Caco-2 (cell line): ENCODE measurements around the gene FOXP1. TPM values are rescaled to one million over a fixed set of nuclear protein-coding genes. Genes with fewer than 3 reads are reported as not detected.

Experiments used
- BruUV-seq: library from RNA; stranded (reverse); fragments of 400-500 nt; replicated peaks from 2 replicates; lab custom pipeline; 2021; lab: Mats Ljungman, UMichigan
- CTCF ChIA-PET: fragments of 300-600 bp; sonication (Branson Sonifier 250); formaldehyde crosslinking; loops from one replicate; lab custom pipeline; 2022; ENCODE audit warnings: antibody characterized with exemption; lab: Charles Lee
- POLR2A ChIA-PET: fragments of 300-600 bp; sonication (Branson Sonifier 250); formaldehyde crosslinking; loops from one replicate; lab custom pipeline; 2022; ENCODE audit warnings: antibody characterized with exemption; lab: Charles Lee
- DNase-seq, 2 experiments: peaks; one replicate each; pipeline versions ENCODE4 v3.0.0 to v3.0.0-alpha.2; 2020 to 2022
- H3K27me3 ChIP-seq: replicated peaks from 2 replicates; pipeline ENCODE4 v1.6.0; 2011; ENCODE audit warnings: low read length; ENCODE audit not compliant: control insufficient read depth, insufficient read depth
- H3K36me3 ChIP-seq: 2 replicates; pipeline ENCODE4 v1.5.1; 2011; ENCODE audit warnings: low read length; ENCODE audit not compliant: control insufficient read depth, insufficient read depth
- H3K4me1 ChIP-seq: fragments of 250-450 bp; sonication (Bioruptor Pico); 2 replicates; pipeline ENCODE4 v1.5.1; 2020; ENCODE audit warnings: mild to moderate bottlenecking
- H3K4me3 ChIP-seq: 2 replicates; pipeline ENCODE4 v1.5.1; 2011; ENCODE audit warnings: low read depth, mild to moderate bottlenecking, control low read depth, low read length
- H3K9me3 ChIP-seq: fragments of 250-450 bp; sonication (Bioruptor Pico); 2 replicates; pipeline ENCODE4 v1.5.1; 2020; ENCODE audit warnings: mild to moderate bottlenecking, moderate library complexity
- H3K27ac Mint-ChIP-seq: one replicate; pipeline ENCODE4 v1.8.0; 2022; ENCODE audit warnings: mixed read lengths; ENCODE audit not compliant: unreplicated experiment
- H3K27me3 Mint-ChIP-seq: one replicate; pipeline ENCODE4 v1.8.0; 2022; ENCODE audit warnings: mixed read lengths; ENCODE audit not compliant: insufficient read depth, unreplicated experiment
- H3K36me3 Mint-ChIP-seq: one replicate; pipeline ENCODE4 v1.8.0; 2022; ENCODE audit warnings: mild to moderate bottlenecking, mixed read lengths; ENCODE audit not compliant: insufficient read depth, unreplicated experiment
- H3K4me1 Mint-ChIP-seq: one replicate; pipeline ENCODE4 v1.8.0; 2022; ENCODE audit warnings: low read depth, mixed read lengths; ENCODE audit not compliant: unreplicated experiment
- H3K4me3 Mint-ChIP-seq: one replicate; pipeline ENCODE4 v1.8.0; 2022; ENCODE audit warnings: mild to moderate bottlenecking, moderate library complexity, mixed read lengths; ENCODE audit not compliant: unreplicated experiment
- H3K9me3 Mint-ChIP-seq: one replicate; pipeline ENCODE4 v1.8.0; 2022; ENCODE audit warnings: mixed read lengths; ENCODE audit not compliant: unreplicated experiment
- CTCF ChIP-seq, 2 experiments: fragments of 200-600 bp in 1 of 2; IDR thresholded peaks; 1 replicate in 1 of 2; 2 replicates in 1 of 2; pipeline versions ENCODE4 v1.5.1 to v1.8.0; 2011 to 2022; ENCODE audit warnings: antibody characterized with exemption in 1 of 2, control low read depth in 1 of 2, inconsistent platforms in 1 of 2, low read depth in 1 of 2, low read length in 1 of 2, mild to moderate bottlenecking in 1 of 2, moderate library complexity in 1 of 2; ENCODE audit not compliant: insufficient read depth in 1 of 2, severe bottlenecking in 1 of 2, unreplicated experiment in 1 of 2
- intact Hi-C: fragments of 100-400 bp; cut with micrococcal nuclease; formaldehyde crosslinking; loops from one replicate; pipeline ENCODE4 v1.10.0; 2022; ENCODE audit not compliant: unreplicated experiment
- total RNA-seq: library from RNA; stranded (reverse); gene quantifications from 2 replicates; pipeline ENCODE4 v1.2.3, GENCODE V29; 2022

The FOXP1 gene
- total RNA-seq, 1 experiment from 2014 or later, result 131 TPM

GRCh38 chr3:71045212-71045916, 538.2 kb downstream of the FOXP1 start:
- POLR2A ChIA-PET, result no interaction called here
- Mint-ChIP-seq H3K4me3 (no peak overlapping the region), H3K36me3 (peaks cover 95% of the 10 kb centered on the region), H3K9me3 (no peaks in the 10 kb centered on the region), H3K4me1 (peaks cover 16% of the 10 kb centered on the region), H3K27ac (no peak overlapping the region), H3K27me3 (no peaks in the 10 kb centered on the region)
- H3K36me3 ChIP-seq, result peaks cover 11% of the 10 kb centered on the region
- no peak for TF ChIP-seq CTCF (IDR thresholded peaks at IDR 0.05; ENCODE audit: insufficient read depth in 1 of 2, low read depth in 1 of 2, low read length in 1 of 2, severe bottlenecking in 1 of 2, unreplicated experiment in 1 of 2)
- no peak overlapping the region for H3K4me3 ChIP-seq
- H3K27me3 ChIP-seq, result no peaks in the 10 kb centered on the region
- intact Hi-C loops, result no loop called here
- no peaks in the 10 kb centered on the region for H3K9me3 ChIP-seq
- CTCF ChIA-PET, result no interaction called here
- no TSS peak for BruUV-seq
- DNase-seq, result no peak
- H3K4me1 ChIP-seq, result peaks cover 15% of the 10 kb centered on the region

- DNase-seq, result no peak
- H3K9me3 Mint-ChIP-seq, result no peaks in the 10 kb centered on the region
- no TSS peak for BruUV-seq
- intact Hi-C loops, result no loop called here
- no peak overlapping the region for H3K4me3 ChIP-seq
- CTCF ChIA-PET, result no interaction called here
- H3K36me3 Mint-ChIP-seq, result peaks cover 88% of the 10 kb centered on the region
- no peaks in the 10 kb centered on the region for H3K27me3 ChIP-seq
- TF ChIP-seq CTCF (IDR thresholded peaks at IDR 0.05; ENCODE audit: insufficient read depth in 1 of 2, low read depth in 1 of 2, low read length in 1 of 2, severe bottlenecking in 1 of 2, unreplicated experiment in 1 of 2), result no peak
- H3K9me3 ChIP-seq, result no peaks in the 10 kb centered on the region
- H3K4me1 ChIP-seq, result no peaks in the 10 kb centered on the region; the same call in 1 of the 2 replicates
- no peak overlapping the region for H3K27ac Mint-ChIP-seq
- POLR2A ChIA-PET, result no interaction called here
- peaks cover 12% of the 10 kb centered on the region for H3K36me3 ChIP-seq
- no peaks in the 10 kb centered on the region for H3K27me3 Mint-ChIP-seq
- no peaks in the 10 kb centered on the region for H3K4me1 Mint-ChIP-seq
- no peak overlapping the region for H3K4me3 Mint-ChIP-seq
Measured at GRCh38 chr3:71042759-71043158, 540.8 kb downstream of the FOXP1 start.

- Mint-ChIP-seq H3K27me3 (no peaks in the 10 kb centered on the region), H3K4me1 (no peaks in the 10 kb centered on the region), H3K9me3 (no peaks in the 10 kb centered on the region), H3K4me3 (no peak overlapping the region), H3K27ac (no peak overlapping the region), H3K36me3 (peaks cover 85% of the 10 kb centered on the region)
- intact Hi-C loops, result no loop called here
- BruUV-seq, result no TSS peak
- CTCF ChIA-PET, result no interaction called here
- Histone ChIP-seq H3K27me3 (no peaks in the 10 kb centered on the region), H3K36me3 (peaks cover 10% of the 10 kb centered on the region), H3K4me3 (no peak overlapping the region), H3K4me1 (no peaks in the 10 kb centered on the region), H3K9me3 (no peaks in the 10 kb centered on the region)
- no peak for DNase-seq
- TF ChIP-seq CTCF (IDR thresholded peaks at IDR 0.05; ENCODE audit: insufficient read depth in 1 of 2, low read depth in 1 of 2, low read length in 1 of 2, severe bottlenecking in 1 of 2, unreplicated experiment in 1 of 2), result no peak
- POLR2A ChIA-PET, result no interaction called here
Measured at GRCh38 chr3:71041371-71041770, 542.2 kb downstream of the FOXP1 start.
